Middle frontal gyrus (tissue), 1 donor: ENCODE measurements around the gene RPGR.

Experiments
- DNase-seq: peaks from one replicate; pipeline ENCODE4 v3.0.0-alpha.2; 2015; ENCODE audit warnings: low spot score; ENCODE audit errors: extremely low spot score

RPGR gene

GRCh38 chrX:38262715-38263620 lies 64.3 kb downstream of the RPGR start:
- DNase-seq, result no peak

DNA sequence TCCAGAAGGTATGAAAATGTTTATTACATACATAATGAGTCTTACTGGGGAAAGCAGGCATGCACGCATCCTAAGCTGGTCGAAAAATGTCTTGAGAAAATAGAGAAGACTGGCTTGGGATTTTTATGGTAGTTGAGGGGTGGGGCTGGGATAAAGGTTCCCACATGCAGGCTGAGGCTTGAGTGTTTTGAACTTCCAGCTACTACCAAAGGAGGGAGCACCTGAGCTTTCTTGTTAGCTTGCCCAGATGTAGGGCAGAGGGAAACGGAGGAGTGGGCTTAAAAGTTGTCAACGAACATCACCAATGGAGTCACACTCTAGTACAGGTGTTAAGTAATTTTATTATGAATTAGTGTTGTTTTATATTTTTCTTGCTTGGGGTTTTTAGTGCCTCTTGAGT lies 67.1 kb downstream of the RPGR start:
- DNase-seq, result no peak

DNA sequence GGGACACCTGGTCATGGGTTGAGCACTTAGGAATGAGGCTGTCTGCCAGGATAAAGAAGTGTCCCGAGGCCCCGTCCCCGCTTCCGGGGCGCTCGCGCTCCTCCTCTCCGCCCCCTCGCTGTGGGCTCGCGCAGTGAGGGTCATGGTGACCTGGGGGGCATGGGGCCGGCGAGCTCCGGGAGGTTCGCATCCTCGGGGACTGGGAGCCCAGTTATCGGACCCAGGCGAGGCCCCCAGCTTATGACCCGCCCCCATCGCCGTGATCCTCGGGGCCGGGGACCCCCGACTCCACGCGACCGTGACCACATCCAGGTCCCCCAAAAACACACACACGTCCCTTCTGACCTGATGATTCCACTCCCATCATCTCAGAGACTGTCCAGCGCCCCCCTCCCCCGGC lies 71.3 kb downstream of the RPGR start:
- no peak for DNase-seq

GRCh38 chrX:38249965-38250364 lies 77.3 kb downstream of the RPGR start:
- no peak for DNase-seq

GRCh38 chrX:38247051-38247450 lies 80.3 kb downstream of the RPGR start:
- no peak for DNase-seq

DNA sequence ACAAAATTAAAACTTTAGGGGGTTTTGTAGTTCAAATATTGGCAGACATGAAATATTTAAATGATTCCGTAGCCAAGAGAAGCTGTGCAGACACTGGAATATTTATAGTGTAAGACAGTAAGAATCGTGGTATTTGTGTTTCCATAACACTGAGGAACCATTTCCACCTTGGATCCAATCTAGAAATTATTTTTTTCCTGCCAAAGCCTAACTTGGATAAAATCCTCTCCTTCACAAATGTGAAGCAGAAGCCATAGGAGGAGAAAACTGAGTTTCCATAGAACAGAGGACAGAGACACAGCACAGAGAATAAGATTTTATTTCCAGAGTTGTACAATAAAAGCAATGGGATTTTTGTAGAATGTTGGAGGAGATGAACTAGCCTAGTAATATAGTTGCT lies 86.8 kb downstream of the RPGR start:
- DNase-seq, result no peak

- no peak for DNase-seq
Measured at GRCh38 chrX:38236901-38237615, 90.3 kb downstream of the RPGR start.

- no peak for DNase-seq
Measured at GRCh38 chrX:38233891-38234667, 93.2 kb downstream of the RPGR start.

DNA sequence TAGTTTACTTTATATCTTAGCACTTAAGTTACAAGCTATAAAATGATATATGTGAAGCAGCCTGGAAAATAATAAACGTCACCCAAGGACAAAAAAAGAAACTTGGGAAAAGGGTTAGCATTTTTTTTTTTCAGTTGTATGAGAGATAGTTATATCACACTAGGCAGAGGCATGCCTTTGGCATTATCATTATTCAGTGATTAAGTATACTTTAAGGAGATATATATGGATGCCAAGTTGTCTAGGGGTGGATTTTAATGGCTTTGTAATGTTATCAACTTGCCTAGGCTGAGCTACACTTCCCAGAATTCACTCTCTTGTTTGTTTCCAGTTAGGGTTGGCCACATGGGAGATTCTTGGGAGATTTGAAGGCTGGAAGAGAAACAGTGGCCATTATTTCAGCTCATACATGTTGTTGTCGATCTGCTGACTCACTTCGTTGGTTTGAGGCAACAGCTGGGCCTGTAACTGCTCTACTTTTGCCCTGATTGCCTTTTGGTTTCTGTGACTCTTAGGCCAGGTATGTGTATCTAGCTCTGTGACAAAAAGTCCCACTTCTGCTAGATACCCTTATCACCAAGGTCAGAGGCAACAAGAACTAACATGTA lies 95.1 kb downstream of the RPGR start:
- DNase-seq, result no peak

GRCh38 chrX:38225093-38225492 lies 102.2 kb downstream of the RPGR start:
- DNase-seq, result no peak

- no peak for DNase-seq
Measured at GRCh38 chrX:38224160-38224559, 103.1 kb downstream of the RPGR start.

DNA sequence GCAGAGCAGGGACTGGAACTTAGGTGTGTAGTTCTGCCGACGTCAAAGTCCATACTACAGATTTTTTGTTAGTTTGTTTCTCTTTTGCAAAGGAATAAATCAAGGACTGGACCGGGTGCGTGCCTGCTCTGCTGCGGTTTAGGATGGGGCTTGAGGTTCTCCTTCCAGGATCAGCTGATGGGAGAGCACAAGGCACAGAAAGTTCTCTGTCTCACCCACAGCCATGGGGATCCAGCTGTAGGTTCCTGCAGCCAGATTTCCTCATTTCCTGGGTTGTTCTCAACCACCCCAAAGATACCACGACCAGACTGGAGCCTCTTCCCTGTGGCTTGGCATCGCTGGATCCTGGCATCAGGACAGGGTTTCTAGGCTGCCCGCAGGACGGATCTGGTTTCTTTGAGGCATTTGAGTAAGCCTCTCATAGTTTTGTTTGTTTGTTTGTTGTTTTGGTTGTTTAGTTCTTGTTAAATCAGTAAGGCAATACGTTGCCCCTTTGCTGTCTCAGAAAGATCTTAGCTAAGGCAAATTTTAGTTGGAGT lies 105.8 kb downstream of the RPGR start:
- DNase-seq, result no peak

GRCh38 chrX:38220415-38221390 lies 106.6 kb downstream of the RPGR start, which contains the start of gene SRPX:
Gene SRPX (minus strand): TSS chrX:38220871. CDS start chrX:38220792, 79 bp downstream.
- no peak for DNase-seq

- no peak for DNase-seq
Measured at GRCh38 chrX:38220024-38220414, 107.3 kb downstream of the RPGR start.
